ENCODE measurements around the gene KCP. TPM values are rescaled to one million over a fixed set of nuclear protein-coding genes. Genes with fewer than 3 reads are reported as not detected.

Gene KCP
- polyA plus RNA-seq, 1 of the 3 experiments (the other 2 are of a cell fraction): not detected

- TF ChIP-seq TCF12 (IDR thresholded peaks at IDR 0.05) (no peak), MEF2A (IDR thresholded peaks at IDR 0.05; ENCODE audit: borderline replicate concordance, low read depth) (no peak)
- TF ChIP-seq, protein P1, sequence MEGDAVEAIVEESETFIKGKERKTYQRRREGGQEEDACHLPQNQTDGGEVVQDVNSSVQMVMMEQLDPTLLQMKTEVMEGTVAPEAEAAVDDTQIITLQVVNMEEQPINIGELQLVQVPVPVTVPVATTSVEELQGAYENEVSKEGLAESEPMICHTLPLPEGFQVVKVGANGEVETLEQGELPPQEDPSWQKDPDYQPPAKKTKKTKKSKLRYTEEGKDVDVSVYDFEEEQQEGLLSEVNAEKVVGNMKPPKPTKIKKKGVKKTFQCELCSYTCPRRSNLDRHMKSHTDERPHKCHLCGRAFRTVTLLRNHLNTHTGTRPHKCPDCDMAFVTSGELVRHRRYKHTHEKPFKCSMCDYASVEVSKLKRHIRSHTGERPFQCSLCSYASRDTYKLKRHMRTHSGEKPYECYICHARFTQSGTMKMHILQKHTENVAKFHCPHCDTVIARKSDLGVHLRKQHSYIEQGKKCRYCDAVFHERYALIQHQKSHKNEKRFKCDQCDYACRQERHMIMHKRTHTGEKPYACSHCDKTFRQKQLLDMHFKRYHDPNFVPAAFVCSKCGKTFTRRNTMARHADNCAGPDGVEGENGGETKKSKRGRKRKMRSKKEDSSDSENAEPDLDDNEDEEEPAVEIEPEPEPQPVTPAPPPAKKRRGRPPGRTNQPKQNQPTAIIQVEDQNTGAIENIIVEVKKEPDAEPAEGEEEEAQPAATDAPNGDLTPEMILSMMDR (IDR thresholded peaks at IDR 0.05): peak; percentile 44
Observed at GRCh38 chr7:128869138-128869943, 41.2 kb downstream of the KCP start (continued).

DNA sequence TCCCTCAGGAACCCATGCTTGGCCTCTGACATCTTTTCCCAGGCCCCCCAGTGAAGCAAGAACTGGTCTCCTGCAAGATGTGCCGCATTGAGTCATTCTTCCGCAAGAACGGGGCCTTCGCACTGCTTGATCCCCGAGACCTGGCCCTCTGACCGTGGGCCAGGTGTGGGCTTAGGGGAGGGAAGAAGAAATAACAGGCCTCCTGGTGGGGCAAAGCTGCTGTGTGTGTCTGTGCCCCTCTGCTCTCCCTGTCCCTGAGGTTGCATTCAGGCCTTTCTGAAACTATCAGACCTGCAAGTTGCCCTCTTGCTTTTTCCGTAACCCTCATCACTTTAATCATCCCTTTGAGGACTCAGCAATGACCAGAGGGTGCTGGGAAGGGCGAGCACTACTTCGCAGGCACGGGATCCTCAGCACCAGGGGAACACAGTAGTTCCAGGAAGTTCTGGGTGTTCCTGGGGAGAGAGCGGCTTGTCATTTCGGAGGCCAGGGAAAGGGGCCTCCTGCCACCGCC is 41.8 kb downstream of the KCP start:
- H3K4me1 ChIP-seq (ENCODE audit: control insufficient read depth in 1 of 2, insufficient read depth in 2 of 2, low read depth in 1 of 2, low read length in 1 of 2): peaks cover 0 to 19% of the 10 kb centered on the region in 2 experiments; a peak in 1 of 4 replicates
- H3F3A ChIP-seq (replicated peaks; ENCODE audit: insufficient read depth): peaks cover 20% of the 10 kb centered on the region
- peak overlapping the region; percentile 85; the same call in 1 of the 2 replicates for H3K4me2 ChIP-seq
- H3K9me2 ChIP-seq: no peaks in the 10 kb centered on the region
- H2AFZ ChIP-seq (ENCODE audit: low read depth): no peak overlapping the region
- H3K9ac ChIP-seq: no peak overlapping the region
- no peaks in the 10 kb centered on the region for H3K27me3 ChIP-seq (ENCODE audit: insufficient read depth)
- no peak for DNase-seq
- peaks cover 18% of the 10 kb centered on the region for H4K20me1 ChIP-seq (ENCODE audit: insufficient read depth)
- peaks cover 11% of the 10 kb centered on the region for H3K79me2 ChIP-seq (ENCODE audit: insufficient read depth)
- 93% methylated on average over 10 of the region's 13 CpGs for WGBS (ENCODE audit: low lambda C conversion rate)
- peaks cover 8 to 14% of the 10 kb centered on the region in 2 experiments for H3K36me3 ChIP-seq (replicated peaks in 1 of 2; ENCODE audit: control insufficient read depth in 1 of 2, insufficient read depth in 2 of 2, low read length in 1 of 2)
- TF ChIP-seq RFX5 (IDR thresholded peaks at IDR 0.05; ENCODE audit: low read length) (no peak), ELF1 (IDR thresholded peaks at IDR 0.05) (no peak), FOXM1 (IDR thresholded peaks at IDR 0.05; ENCODE audit: low read depth) (no peak), RCOR1 (IDR thresholded peaks at IDR 0.05; ENCODE audit: low read length) (no peak), EZH2phosphoT487 (IDR thresholded peaks at IDR 0.05; ENCODE audit: borderline replicate concordance, low read depth) (no peak), MEF2A (IDR thresholded peaks at IDR 0.05; ENCODE audit: borderline replicate concordance, low read depth) (no peak), SIN3A (IDR thresholded peaks at IDR 0.05; ENCODE audit: borderline replicate concordance, low read depth, low read length) (no peak), TEAD4 (IDR thresholded peaks at IDR 0.05; ENCODE audit: borderline replicate concordance, insufficient read depth) (no peak), POLR2AphosphoS5 (IDR thresholded peaks at IDR 0.05; ENCODE audit: low read depth, low read length) (no peak)
- TF ChIP-seq, protein P2, sequence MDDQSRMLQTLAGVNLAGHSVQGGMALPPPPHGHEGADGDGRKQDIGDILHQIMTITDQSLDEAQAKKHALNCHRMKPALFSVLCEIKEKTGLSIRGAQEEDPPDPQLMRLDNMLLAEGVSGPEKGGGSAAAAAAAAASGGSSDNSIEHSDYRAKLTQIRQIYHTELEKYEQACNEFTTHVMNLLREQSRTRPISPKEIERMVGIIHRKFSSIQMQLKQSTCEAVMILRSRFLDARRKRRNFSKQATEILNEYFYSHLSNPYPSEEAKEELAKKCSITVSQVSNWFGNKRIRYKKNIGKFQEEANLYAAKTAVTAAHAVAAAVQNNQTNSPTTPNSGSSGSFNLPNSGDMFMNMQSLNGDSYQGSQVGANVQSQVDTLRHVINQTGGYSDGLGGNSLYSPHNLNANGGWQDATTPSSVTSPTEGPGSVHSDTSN (IDR thresholded peaks at IDR 0.05): no peak
- ChIA-PET CTCF (interaction anchor here (0.6 to 11.7 kb wide), 11 partner anchors 12 to 466 kb away, joined by 3 to 181 read pairs (median 3); partner anchors contain the start of genes CALU and METTL2B), POLR2A (interaction anchor here (1.2 kb wide), 1 partner anchor 56 kb away, joined by 3 read pairs; no protein-coding TSS in a partner anchor)
- H3K4me3 ChIP-seq (ENCODE audit: low read depth in 2 of 2, low read length in 1 of 2): peak overlapping the region; percentile 50 to 56
- no peaks in the 10 kb centered on the region for H3K9me3 ChIP-seq
- H3K27ac ChIP-seq (ENCODE audit: low read depth in 2 of 2, low read length in 1 of 2): no peak overlapping the region

All from SK-N-SH (cell line).